Upper lobe of left lung (tissue), 4 donors: ENCODE results near the gene EHF.

Experiments
- CTCF ChIP-seq, 6 experiments: fragments of 450-650 bp in 4 of 6; fragments of 200-600 bp in 2 of 6; sonication (generic) in 2 of 6; IDR thresholded peaks; one replicate each; pipeline ENCODE4 v1.5.1; 2016 to 2019; ENCODE audit warnings: antibody characterized with exemption in 6 of 6
- POLR2A ChIP-seq, 4 donors: fragments of 450-650 bp; IDR thresholded peaks; one replicate each; pipeline ENCODE4 v1.5.1; 2016 to 2017; ENCODE audit warnings: antibody characterized with exemption in 4 of 4, mild to moderate bottlenecking in 2 of 4

GRCh38 chr11:34640050-34640923, 19.4 kb downstream of the EHF start:
- no peak for TF ChIP-seq CTCF (IDR thresholded peaks at IDR 0.05)
- peak in 1 of 4 donors; percentile 22 for TF ChIP-seq POLR2A (IDR thresholded peaks at IDR 0.05)
